ENCODE results near the gene GSS.

The GSS gene

DNA sequence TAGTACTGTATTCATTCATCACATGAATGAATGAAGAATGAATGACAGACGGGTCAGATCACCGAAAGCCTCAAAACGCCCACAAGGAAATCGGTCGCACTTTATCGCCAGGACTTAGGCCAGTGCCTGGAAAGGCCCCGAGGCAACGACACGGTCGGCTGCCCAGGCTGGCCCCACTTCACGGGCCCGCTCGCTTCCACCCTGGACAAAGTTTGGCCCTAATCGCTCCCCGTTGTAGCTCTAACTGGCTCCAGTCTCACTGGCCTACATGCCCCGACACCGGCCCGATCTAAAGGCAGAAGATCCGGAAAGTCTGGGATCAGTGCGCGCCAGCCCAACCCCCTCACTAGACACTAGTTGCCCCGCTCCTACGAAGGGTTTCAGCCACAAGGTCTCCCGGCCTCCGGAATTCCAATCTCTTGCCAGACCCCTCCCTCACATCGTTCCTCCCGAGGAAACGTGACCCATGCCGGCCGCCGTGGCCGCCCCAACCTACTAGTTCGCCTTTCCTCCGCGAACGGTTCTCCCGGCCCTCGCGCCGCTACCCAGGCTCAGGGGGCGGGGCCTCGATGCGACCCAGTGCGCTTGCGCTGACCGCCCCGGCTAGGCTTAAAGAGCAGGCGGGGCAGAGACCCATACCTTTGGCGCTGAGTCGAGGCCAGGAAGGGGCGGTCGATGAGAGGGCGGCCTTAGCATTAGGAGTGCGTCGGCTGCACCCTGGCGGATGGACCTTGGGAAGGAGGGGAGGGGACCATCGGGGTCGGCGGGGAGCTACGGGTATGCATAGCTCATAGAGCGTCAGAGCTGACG lies at the start of gene GSS, which contains the start of gene MYH7B:
Gene GSS, minus strand, starts transcription at position 576 of the 810 bp plus-strand sequence. CDS start 3,954 bp downstream, outside the sequence.
Gene MYH7B, plus strand, starts transcription at position 638 of the 810 bp plus-strand sequence. CDS start 22,138 bp downstream, outside the sequence.
- peak within 1 kb of the TSS; percentile 86 for H3K4me3 ChIP-seq (ENCODE audit: low read length)
- peak; percentile 95 for DNase-seq (ENCODE audit: low read depth)
- TF ChIP-seq, protein P1, sequence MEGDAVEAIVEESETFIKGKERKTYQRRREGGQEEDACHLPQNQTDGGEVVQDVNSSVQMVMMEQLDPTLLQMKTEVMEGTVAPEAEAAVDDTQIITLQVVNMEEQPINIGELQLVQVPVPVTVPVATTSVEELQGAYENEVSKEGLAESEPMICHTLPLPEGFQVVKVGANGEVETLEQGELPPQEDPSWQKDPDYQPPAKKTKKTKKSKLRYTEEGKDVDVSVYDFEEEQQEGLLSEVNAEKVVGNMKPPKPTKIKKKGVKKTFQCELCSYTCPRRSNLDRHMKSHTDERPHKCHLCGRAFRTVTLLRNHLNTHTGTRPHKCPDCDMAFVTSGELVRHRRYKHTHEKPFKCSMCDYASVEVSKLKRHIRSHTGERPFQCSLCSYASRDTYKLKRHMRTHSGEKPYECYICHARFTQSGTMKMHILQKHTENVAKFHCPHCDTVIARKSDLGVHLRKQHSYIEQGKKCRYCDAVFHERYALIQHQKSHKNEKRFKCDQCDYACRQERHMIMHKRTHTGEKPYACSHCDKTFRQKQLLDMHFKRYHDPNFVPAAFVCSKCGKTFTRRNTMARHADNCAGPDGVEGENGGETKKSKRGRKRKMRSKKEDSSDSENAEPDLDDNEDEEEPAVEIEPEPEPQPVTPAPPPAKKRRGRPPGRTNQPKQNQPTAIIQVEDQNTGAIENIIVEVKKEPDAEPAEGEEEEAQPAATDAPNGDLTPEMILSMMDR (IDR thresholded peaks at IDR 0.05; ENCODE audit: insufficient read depth, low read depth, low read length, missing control alignments), result peak; percentile 41

DNA sequence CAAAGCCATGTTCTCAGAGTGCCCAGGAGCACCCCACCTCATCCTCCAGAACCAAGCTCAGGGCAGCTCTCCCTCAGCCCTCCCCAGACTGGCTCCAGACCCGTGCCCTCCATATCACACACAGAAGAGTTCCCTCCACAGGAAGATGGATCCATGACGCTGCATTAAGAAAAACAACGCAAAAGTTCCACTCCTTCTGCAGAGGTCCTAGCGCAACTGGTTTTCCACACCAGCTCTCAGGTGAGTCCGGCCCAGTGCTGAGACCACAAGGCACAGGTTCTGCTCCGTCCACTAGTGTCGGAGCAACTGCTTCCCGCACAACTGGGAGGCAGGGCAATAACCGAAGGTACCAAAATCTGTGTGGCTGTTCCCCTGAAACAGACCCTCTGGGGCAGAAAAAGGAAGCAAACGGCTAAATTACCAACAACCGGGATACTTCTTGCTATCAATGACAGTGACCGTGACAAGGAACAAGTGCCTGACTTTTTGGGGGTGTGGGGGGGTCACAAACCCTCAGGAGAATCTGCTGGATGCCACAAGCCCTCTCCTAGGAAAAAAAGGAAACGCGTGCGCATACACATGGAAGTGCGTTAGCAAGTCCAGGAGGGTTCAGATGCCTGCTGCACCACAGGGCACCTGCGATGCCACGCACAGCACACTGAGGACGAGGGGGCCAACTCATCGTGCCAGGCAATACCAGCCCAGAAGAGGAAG lies 49.3 kb upstream of the GSS start:
- no peak overlapping the region for H3K4me3 ChIP-seq (ENCODE audit: low read length)
- TF ChIP-seq, protein P1 (IDR thresholded peaks at IDR 0.05; ENCODE audit: insufficient read depth, low read depth, low read length, missing control alignments), result no peak
- DNase-seq (ENCODE audit: low read depth), result no peak

DNA sequence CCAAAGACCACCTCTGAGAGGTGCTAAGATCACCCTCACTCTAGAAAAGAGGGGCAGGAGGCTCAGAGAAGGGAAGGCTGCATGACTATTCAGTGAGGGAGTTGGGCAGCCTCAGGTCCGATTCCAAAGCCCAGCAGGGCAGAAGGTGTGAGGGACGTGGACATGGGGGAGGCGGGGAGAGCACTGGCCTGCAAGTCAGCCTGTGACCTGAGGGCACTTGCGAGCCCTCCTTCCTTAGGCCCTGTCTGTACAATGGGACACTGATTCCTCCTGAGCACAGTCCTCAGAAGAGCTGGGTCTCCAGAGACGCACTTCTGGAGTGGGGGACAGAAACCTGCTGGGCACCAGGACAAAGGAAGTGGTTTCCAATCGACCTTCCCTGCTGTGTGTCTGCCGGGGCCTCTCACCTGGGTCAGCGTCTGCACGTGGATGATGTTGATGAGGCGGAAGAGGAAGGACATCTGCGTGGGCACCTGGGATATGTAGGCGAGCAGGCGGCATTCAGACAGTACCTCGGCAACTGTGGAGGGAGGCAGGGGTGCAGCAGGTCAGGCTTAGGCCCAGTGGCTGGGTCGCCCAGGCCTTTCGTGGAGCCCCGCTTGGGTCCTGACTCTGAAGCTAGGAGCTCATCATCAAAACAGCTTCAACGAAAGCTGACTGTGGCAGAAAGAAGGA lies 48.6 kb upstream of the GSS start:
- TF ChIP-seq, protein P1 (IDR thresholded peaks at IDR 0.05; ENCODE audit: insufficient read depth, low read depth, low read length, missing control alignments), result no peak
- H3K4me3 ChIP-seq (ENCODE audit: low read length), result no peak overlapping the region
- DNase-seq (ENCODE audit: low read depth), result no peak

DNA sequence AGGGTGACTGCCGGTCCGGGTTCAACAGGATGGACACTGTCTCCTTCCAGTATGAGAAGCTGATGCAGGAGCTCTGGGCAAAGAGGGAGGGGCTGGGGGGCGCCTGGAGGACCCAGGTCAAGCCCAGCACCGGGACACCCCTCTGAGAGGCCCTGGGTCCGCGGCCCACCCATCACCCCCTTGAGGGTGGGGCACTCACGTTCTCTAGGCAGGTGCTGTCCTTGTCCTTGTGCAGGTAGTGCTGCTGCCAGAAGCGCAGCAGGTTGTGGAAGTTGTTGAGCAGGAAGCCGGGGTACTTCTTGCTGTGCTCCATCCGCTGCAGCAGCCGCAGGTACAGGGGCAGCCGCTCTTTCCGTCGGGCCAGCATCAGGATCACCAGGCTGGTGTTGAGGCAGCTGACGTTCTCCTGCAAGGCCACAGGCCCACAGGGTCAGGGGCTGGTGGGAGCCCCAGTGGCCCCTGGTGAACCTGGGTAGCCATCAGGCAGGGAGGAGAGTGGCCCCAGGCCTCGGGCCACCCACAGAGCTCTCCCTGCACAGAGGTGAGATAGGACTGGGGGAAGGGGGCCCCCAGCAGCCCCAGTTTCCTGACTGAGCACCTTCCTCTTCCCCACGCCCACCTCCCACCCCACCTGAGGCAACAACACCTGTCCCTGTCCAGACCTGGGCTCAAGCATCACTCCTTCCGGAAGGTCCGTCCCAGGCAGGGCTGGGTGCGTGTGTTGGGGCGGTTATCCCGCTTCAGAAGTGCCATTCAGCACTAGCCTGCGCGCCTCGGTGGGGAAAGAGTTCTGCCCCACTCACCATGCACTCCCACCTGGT lies 47.8 kb upstream of the GSS start:
- DNase-seq (ENCODE audit: low read depth), result no peak
- TF ChIP-seq, protein P1 (IDR thresholded peaks at IDR 0.05; ENCODE audit: insufficient read depth, low read depth, low read length, missing control alignments), result no peak
- no peak overlapping the region for H3K4me3 ChIP-seq (ENCODE audit: low read length)

DNA sequence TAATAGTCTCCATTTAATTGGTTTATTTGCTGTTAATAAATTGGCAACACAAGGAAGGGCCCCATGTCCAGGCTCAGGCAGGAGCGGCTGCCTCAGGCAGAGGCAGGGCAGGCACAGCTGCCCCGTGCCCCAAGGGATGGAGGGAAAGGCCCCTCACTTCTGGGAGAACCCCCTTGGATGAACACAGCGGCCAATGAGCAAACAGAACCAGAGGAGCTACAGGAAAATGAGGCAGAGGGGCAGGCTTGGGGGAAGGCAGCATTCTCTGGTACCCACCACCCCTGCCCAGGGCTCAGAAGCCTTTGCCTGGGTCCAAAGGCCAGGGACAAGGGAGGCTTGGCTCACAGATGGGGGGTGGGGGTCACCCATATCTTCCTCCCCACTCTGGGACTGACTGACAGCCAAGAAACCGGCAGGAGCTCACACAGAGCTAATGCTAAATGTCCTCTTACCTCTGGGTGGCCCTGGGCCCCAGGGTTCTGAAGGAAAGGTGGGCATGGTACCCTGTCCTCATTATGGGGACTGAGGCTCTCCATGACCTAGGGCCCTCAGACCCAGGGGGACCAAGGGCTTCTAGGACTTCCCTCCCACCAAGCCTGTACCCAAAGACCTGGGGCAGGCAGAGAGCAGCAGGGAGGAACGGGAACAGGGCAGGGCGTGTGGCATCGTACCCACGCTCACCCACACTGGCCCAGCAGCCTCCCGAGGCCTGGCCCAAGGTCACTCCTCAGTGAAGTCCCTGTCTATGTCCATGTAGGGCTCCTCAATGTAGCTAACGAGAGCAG lies 47.0 kb upstream of the GSS start:
- H3K4me3 ChIP-seq (ENCODE audit: low read length), result no peak overlapping the region
- TF ChIP-seq, protein P1 (IDR thresholded peaks at IDR 0.05; ENCODE audit: insufficient read depth, low read depth, low read length, missing control alignments), result no peak
- DNase-seq (ENCODE audit: low read depth), result no peak

All from epithelial cell of esophagus (primary cell).